ENCODE results near the gene NOTCH4.

Gene NOTCH4

DNA sequence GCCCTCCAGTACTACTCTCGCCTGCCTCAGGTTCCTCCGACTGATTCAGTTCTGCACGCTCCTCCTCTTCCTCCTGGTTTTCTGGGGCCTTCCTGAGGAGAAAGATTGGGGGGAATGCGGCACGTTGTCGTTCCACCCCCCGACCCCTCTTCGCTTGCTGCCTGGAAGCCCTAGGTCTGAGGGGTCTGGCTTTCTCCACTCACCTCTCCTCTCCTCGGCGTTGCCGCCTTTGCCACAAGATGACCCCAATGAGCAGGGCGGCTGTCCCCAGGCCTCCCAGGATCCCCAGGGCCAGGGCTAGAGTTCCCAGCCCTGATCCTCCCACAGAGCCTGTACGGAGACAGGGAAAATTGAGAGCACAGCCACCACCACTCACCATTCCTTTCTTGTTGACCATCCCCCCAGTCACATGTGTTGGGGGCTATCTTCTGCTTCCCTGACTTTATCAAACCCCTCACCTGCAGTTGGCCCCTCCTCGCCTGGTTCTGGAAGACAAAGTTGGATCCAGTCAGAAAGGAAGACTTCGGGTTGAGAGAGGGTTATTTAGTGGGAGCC lies 42.6 kb downstream of the NOTCH4 start:
- peaks cover 46 to 49% of the 10 kb centered on the region in 2 experiments for H3K36me3 ChIP-seq (ENCODE audit: control insufficient read depth in 1 of 2, insufficient read depth in 2 of 2, low read depth in 1 of 2, low read length in 2 of 2)
- no peak overlapping the region for H4K8ac ChIP-seq (ENCODE audit: low read length)
- no peak overlapping the region for H4K91ac ChIP-seq (ENCODE audit: low read length)
- no peak overlapping the region for H2BK120ac ChIP-seq (ENCODE audit: low read depth, low read length)
- H3K14ac ChIP-seq (ENCODE audit: low read length in 2 of 2): no peak overlapping the region
- no peak overlapping the region for H3K4me3 ChIP-seq (ENCODE audit: insufficient read depth in 1 of 2, low read depth in 1 of 2, low read length in 2 of 2)
- H2BK5ac ChIP-seq (ENCODE audit: low read depth, low read length, poor library complexity, severe bottlenecking): no peak overlapping the region
- H3K4ac ChIP-seq (ENCODE audit: low read depth in 1 of 2, low read length in 2 of 2): no peak overlapping the region
- H2AK5ac ChIP-seq (ENCODE audit: low read length, severe bottlenecking): no peak overlapping the region
- no peak overlapping the region for H3K27ac ChIP-seq (ENCODE audit: low read length, poor library complexity, severe bottlenecking)
- H3K27me3 ChIP-seq (ENCODE audit: control insufficient read depth in 1 of 2, insufficient read depth in 1 of 2, low read length in 2 of 2): no peaks in the 10 kb centered on the region
- H3K23ac ChIP-seq (ENCODE audit: low read length in 2 of 2): no peak overlapping the region
- no peak overlapping the region for H3K4me2 ChIP-seq (ENCODE audit: low read length, poor library complexity, severe bottlenecking)
- DNase-seq: no peak
- H3K4me1 ChIP-seq (ENCODE audit: control insufficient read depth, insufficient read depth, low read depth, low read length): peaks cover 14% of the 10 kb centered on the region
- no peaks in the 10 kb centered on the region for H3K9me3 ChIP-seq (ENCODE audit: control insufficient read depth, low read length)
- H2BK15ac ChIP-seq (ENCODE audit: low read depth, poor library complexity, severe bottlenecking): no peak overlapping the region
- no peak overlapping the region for H3K18ac ChIP-seq (ENCODE audit: low read depth in 1 of 2, low read length in 2 of 2)
- no peak overlapping the region for H2AFZ ChIP-seq (ENCODE audit: low read depth, low read length)
- 94% methylated on average over 15 of the region's 15 CpGs for WGBS
- no peak overlapping the region for H2BK12ac ChIP-seq (ENCODE audit: low read length in 2 of 2)
- H3K79me1 ChIP-seq (replicated peaks; ENCODE audit: low read length, poor library complexity, severe bottlenecking): peaks cover 37% of the 10 kb centered on the region
- H3K9ac ChIP-seq (ENCODE audit: low read length): no peak overlapping the region

DNA sequence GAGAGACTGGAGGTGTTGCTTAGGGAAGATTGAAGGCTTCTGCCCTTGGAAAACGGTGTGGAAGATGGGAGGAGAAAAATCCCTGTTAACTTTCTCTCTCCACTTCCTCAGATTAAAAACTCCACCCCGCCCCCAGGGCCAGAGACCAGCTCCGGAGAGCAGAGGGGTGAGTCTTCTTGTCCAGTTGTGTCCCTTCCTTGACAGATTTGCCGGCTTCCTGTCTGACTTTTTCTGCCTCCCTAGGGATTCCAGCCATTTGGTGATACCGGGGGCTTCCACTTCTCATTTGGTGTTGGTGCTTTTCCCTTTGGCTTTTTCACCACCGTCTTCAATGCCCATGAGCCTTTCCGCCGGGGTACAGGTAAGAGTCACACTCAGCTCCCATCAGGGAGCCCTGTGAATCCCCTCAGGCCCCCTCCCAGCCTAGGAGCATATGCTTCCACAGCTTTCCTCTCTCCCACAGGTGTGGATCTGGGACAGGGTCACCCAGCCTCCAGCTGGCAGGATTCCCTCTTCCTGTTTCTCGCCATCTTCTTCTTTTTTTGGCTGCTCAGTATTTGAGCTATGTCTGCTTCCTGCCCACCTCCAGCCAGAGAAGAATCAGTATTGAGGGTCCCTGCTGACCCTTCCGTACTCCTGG lies 44.0 kb downstream of the NOTCH4 start:
- H3K4me2 ChIP-seq (ENCODE audit: low read length, poor library complexity, severe bottlenecking): no peak overlapping the region
- H4K8ac ChIP-seq (ENCODE audit: low read length): no peak overlapping the region
- no peak overlapping the region for H2BK12ac ChIP-seq (ENCODE audit: low read length in 2 of 2)
- DNase-seq: no peak
- no peak overlapping the region for H3K18ac ChIP-seq (ENCODE audit: low read depth in 1 of 2, low read length in 2 of 2)
- H3K4ac ChIP-seq (ENCODE audit: low read depth in 1 of 2, low read length in 2 of 2): no peak overlapping the region
- peaks cover 40% of the 10 kb centered on the region for H3K79me1 ChIP-seq (replicated peaks; ENCODE audit: low read length, poor library complexity, severe bottlenecking)
- H2BK120ac ChIP-seq (ENCODE audit: low read depth, low read length): no peak overlapping the region
- H4K91ac ChIP-seq (ENCODE audit: low read length): no peak overlapping the region
- 86% methylated on average over 10 of the region's 10 CpGs for WGBS
- peak overlapping the region in 1 of 2 experiments; percentile 99 for H3K4me3 ChIP-seq (ENCODE audit: insufficient read depth in 1 of 2, low read depth in 1 of 2, low read length in 2 of 2)
- H3K9ac ChIP-seq (ENCODE audit: low read length): no peak overlapping the region
- H3K4me1 ChIP-seq (ENCODE audit: control insufficient read depth, insufficient read depth, low read depth, low read length): peaks cover 15% of the 10 kb centered on the region
- peaks cover 44% of the 10 kb centered on the region in 2 experiments for H3K36me3 ChIP-seq (ENCODE audit: control insufficient read depth in 1 of 2, insufficient read depth in 2 of 2, low read depth in 1 of 2, low read length in 2 of 2)
- H2AFZ ChIP-seq (ENCODE audit: low read depth, low read length): no peak overlapping the region
- no peak overlapping the region for H2AK5ac ChIP-seq (ENCODE audit: low read length, severe bottlenecking)
- H3K9me3 ChIP-seq (ENCODE audit: control insufficient read depth, low read length): no peaks in the 10 kb centered on the region
- no peak overlapping the region for H3K23ac ChIP-seq (ENCODE audit: low read length in 2 of 2)
- H3K27ac ChIP-seq (ENCODE audit: low read length, poor library complexity, severe bottlenecking): no peak overlapping the region
- H3K27me3 ChIP-seq (ENCODE audit: control insufficient read depth in 1 of 2, insufficient read depth in 1 of 2, low read length in 2 of 2): no peaks in the 10 kb centered on the region
- no peak overlapping the region for H2BK15ac ChIP-seq (ENCODE audit: low read depth, poor library complexity, severe bottlenecking)
- no peak overlapping the region for H3K14ac ChIP-seq (ENCODE audit: low read length in 2 of 2)
- no peak overlapping the region for H2BK5ac ChIP-seq (ENCODE audit: low read depth, low read length, poor library complexity, severe bottlenecking)

DNA sequence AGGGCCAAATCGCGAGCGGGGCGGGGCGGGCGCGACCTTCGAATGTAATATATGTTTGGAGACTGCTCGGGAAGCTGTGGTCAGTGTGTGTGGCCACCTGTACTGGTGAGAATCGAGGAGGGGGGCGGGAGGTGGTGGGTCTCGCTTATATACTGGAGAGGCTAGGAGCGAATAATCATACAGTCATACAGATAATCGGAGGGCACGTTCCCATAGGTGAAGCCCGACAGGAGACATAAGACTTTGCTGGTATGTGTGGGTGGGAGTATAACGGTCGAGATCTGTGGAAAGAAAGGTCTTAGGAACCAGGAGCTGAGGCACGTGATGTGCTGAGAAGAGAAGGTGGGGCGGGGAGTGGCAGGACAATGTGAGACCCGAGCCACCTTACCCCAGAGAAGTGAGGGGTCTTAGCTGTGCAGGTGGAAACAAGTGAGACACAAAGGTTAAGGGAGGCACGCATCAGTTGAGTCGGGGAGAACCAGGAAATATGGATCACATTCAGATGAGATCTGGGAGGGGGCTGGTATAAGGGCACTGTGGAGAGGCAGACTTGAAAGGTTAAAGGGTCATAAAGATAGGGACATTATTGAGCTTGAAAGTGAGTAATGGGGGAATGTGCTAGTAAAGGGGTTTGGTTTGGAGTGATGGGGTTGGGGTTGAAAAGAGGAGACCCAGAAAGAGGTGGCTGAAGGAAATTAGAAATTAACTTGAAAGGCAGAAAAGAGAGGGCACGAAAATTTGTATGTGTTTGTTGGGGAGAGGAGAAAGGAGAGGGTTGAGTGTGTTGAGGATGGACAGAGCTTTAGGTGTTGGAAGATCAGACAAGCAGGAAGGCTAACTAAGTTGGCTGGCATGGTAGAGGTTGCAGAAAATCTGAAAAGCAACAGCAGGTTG lies 45.1 kb downstream of the NOTCH4 start:
- Histone ChIP-seq H3K9ac (ENCODE audit: low read length) (peak overlapping the region; percentile 92), H4K91ac (ENCODE audit: low read length) (no peak overlapping the region), H2BK5ac (ENCODE audit: low read depth, low read length, poor library complexity, severe bottlenecking) (no peak overlapping the region), H3K18ac (ENCODE audit: low read depth in 1 of 2, low read length in 2 of 2) (peak overlapping the region in 1 of 2 experiments; percentile 18), H3K14ac (ENCODE audit: low read length in 2 of 2) (peak overlapping the region in 1 of 2 experiments; percentile 5), H2AFZ (ENCODE audit: low read depth, low read length) (no peak overlapping the region), H3K4ac (ENCODE audit: low read depth in 1 of 2, low read length in 2 of 2) (peak overlapping the region in 1 of 2 experiments; percentile 43), H3K27me3 (ENCODE audit: control insufficient read depth in 1 of 2, insufficient read depth in 1 of 2, low read length in 2 of 2) (no peaks in the 10 kb centered on the region), H3K36me3 (ENCODE audit: control insufficient read depth in 1 of 2, insufficient read depth in 2 of 2, low read depth in 1 of 2, low read length in 2 of 2) (peaks cover 37 to 38% of the 10 kb centered on the region in 2 experiments), H3K4me1 (ENCODE audit: control insufficient read depth, insufficient read depth, low read depth, low read length) (peaks cover 15% of the 10 kb centered on the region), H3K9me3 (ENCODE audit: control insufficient read depth, low read length) (no peaks in the 10 kb centered on the region), H3K27ac (ENCODE audit: low read length, poor library complexity, severe bottlenecking) (peak overlapping the region; percentile 28), H2BK120ac (ENCODE audit: low read depth, low read length) (no peak overlapping the region), H2AK5ac (ENCODE audit: low read length, severe bottlenecking) (no peak overlapping the region), H3K23ac (ENCODE audit: low read length in 2 of 2) (no peak overlapping the region), H3K4me2 (ENCODE audit: low read length, poor library complexity, severe bottlenecking) (peak overlapping the region; percentile 77), H3K4me3 (ENCODE audit: insufficient read depth in 1 of 2, low read depth in 1 of 2, low read length in 2 of 2) (peak overlapping the region; percentile 63 to 99), H4K8ac (ENCODE audit: low read length) (peak overlapping the region; percentile 66), H2BK15ac (ENCODE audit: low read depth, poor library complexity, severe bottlenecking) (no peak overlapping the region), H2BK12ac (ENCODE audit: low read length in 2 of 2) (peak overlapping the region in 1 of 2 experiments; percentile 3), H3K79me1 (replicated peaks; ENCODE audit: low read length, poor library complexity, severe bottlenecking) (peaks cover 38% of the 10 kb centered on the region)
- WGBS: 5% methylated on average over 24 of the region's 24 CpGs
- DNase-seq: no peak

All from mesenchymal stem cell (in vitro differentiated cells and primary cell).